HepG2 (cell line): ENCODE data around the gene VSX1. TPM values are rescaled to one million over a fixed set of nuclear protein-coding genes. Genes with fewer than 3 reads are reported as not detected.

ENCODE experiments used
- GFI1 ChIP-seq: sonication (generic); formaldehyde crosslinking; IDR thresholded peaks from 2 replicates; pipeline ENCODE4 v1.5.0; 2020; ENCODE audit warnings: missing genetic modification reagents, mild to moderate bottlenecking, borderline replicate concordance
- MAZ ChIP-seq, 2 experiments: sonication (generic) in 1 of 2; formaldehyde crosslinking in 1 of 2; IDR thresholded peaks; 2 replicates each; pipeline versions ENCODE4 v1.5.0 to v1.6.1; 2012 to 2020; ENCODE audit warnings: low read depth in 2 of 2, mild to moderate bottlenecking in 2 of 2, borderline replicate concordance in 1 of 2, improper control_type of control experiment in 1 of 2, low read length in 1 of 2, missing genetic modification reagents in 1 of 2, moderate library complexity in 1 of 2
- ONECUT2 ChIP-seq: sonication (generic); formaldehyde crosslinking; IDR thresholded peaks from 2 replicates; pipeline ENCODE4 v1.4.0; 2020; ENCODE audit warnings: missing genetic modification reagents
- RAD51 ChIP-seq: fragments of 450-650 bp; IDR thresholded peaks from 2 replicates; pipeline ENCODE4 v1.6.1; 2016; ENCODE audit warnings: borderline replicate concordance
- SOX13 ChIP-seq, 3 experiments: fragments of 450-650 bp in 1 of 3; sonication (generic) in 1 of 3; formaldehyde crosslinking in 1 of 3; IDR thresholded peaks in 2 of 3; conservative IDR thresholded peaks in 1 of 3; 2 replicates each; pipeline versions ENCODE4 v1.5.0 to v1.6.1; 2016 to 2020; ENCODE audit warnings: antibody characterized with exemption in 1 of 3, mild to moderate bottlenecking in 1 of 3, missing compliant biosample characterization in 1 of 3, missing genetic modification reagents in 1 of 3, moderate library complexity in 1 of 3
- TBP ChIP-seq: sonication (generic); formaldehyde crosslinking; IDR thresholded peaks from 2 replicates; pipeline ENCODE4 v1.5.0; 2020; ENCODE audit warnings: missing genetic modification reagents
- TGIF2 ChIP-seq: IDR thresholded peaks from 2 replicates; pipeline ENCODE4 v1.6.1; 2016; ENCODE audit warnings: control low read depth, missing compliant biosample characterization
- XBP1 ChIP-seq: sonication (generic); formaldehyde crosslinking; IDR thresholded peaks from 2 replicates; pipeline ENCODE4 v1.5.0; 2020; ENCODE audit warnings: missing genetic modification reagents
- ZBTB38 ChIP-seq: sonication (generic); formaldehyde crosslinking; IDR thresholded peaks from 2 replicates; pipeline ENCODE4 v1.5.1; 2020; ENCODE audit warnings: mild to moderate bottlenecking, missing genetic modification reagents
- ZBTB43 ChIP-seq: sonication (generic); formaldehyde crosslinking; conservative IDR thresholded peaks from 2 replicates; pipeline ENCODE4 v1.4.0; 2020; ENCODE audit warnings: missing genetic modification reagents
- ZBTB46 ChIP-seq: sonication (generic); formaldehyde crosslinking; IDR thresholded peaks from 2 replicates; pipeline ENCODE4 v1.4.0; 2020; ENCODE audit warnings: mild to moderate bottlenecking, missing genetic modification reagents, borderline replicate concordance
- ZFP37 ChIP-seq: sonication (generic); formaldehyde crosslinking; IDR thresholded peaks from 2 replicates; pipeline ENCODE4 v1.4.0; 2020; ENCODE audit warnings: missing genetic modification reagents, borderline replicate concordance
- ZNF260 ChIP-seq: sonication (generic); formaldehyde crosslinking; IDR thresholded peaks from 2 replicates; pipeline ENCODE4 v1.4.0; 2020; ENCODE audit warnings: missing genetic modification reagents, low read depth, mild to moderate bottlenecking, borderline replicate concordance
- ZNF33B ChIP-seq: sonication (generic); formaldehyde crosslinking; IDR thresholded peaks from 2 replicates; pipeline ENCODE4 v1.5.1; 2020; ENCODE audit warnings: mild to moderate bottlenecking, missing genetic modification reagents
- ZNF343 ChIP-seq: sonication (generic); formaldehyde crosslinking; IDR thresholded peaks from 2 replicates; pipeline ENCODE4 v1.4.0; 2020; ENCODE audit warnings: mild to moderate bottlenecking, missing genetic modification reagents
- ZNF383 ChIP-seq: sonication (generic); formaldehyde crosslinking; IDR thresholded peaks from 2 replicates; pipeline ENCODE4 v1.4.0; 2020; ENCODE audit warnings: missing genetic modification reagents, mild to moderate bottlenecking, borderline replicate concordance
- ZNF446 ChIP-seq: sonication (generic); formaldehyde crosslinking; IDR thresholded peaks from 2 replicates; pipeline ENCODE4 v1.5.0; 2020; ENCODE audit warnings: mild to moderate bottlenecking, missing genetic modification reagents
- ZNF678 ChIP-seq: sonication (generic); formaldehyde crosslinking; IDR thresholded peaks from 2 replicates; pipeline ENCODE4 v1.4.0; 2020; ENCODE audit warnings: mild to moderate bottlenecking, missing genetic modification reagents
- ZNF740 ChIP-seq: sonication (generic); formaldehyde crosslinking; IDR thresholded peaks from 2 replicates; pipeline ENCODE4 v1.4.0; 2020; ENCODE audit warnings: missing genetic modification reagents
- ZNF746 ChIP-seq: sonication (generic); formaldehyde crosslinking; IDR thresholded peaks from 2 replicates; pipeline ENCODE4 v1.8.0; 2022; ENCODE audit warnings: mild to moderate bottlenecking, missing genetic modification reagents
- ZNF772 ChIP-seq: sonication (generic); formaldehyde crosslinking; IDR thresholded peaks from 2 replicates; pipeline ENCODE4 v1.5.0; 2020; ENCODE audit warnings: mild to moderate bottlenecking, missing genetic modification reagents
- ZNF784 ChIP-seq: sonication (generic); formaldehyde crosslinking; IDR thresholded peaks from 2 replicates; pipeline ENCODE4 v1.5.1; 2020; ENCODE audit warnings: missing genetic modification reagents, mild to moderate bottlenecking, borderline replicate concordance
- ZSCAN31 ChIP-seq: sonication (generic); formaldehyde crosslinking; IDR thresholded peaks from 2 replicates; pipeline ENCODE4 v1.5.0; 2020; ENCODE audit warnings: low read depth, mild to moderate bottlenecking, missing genetic modification reagents
- polyA plus RNA-seq, 8 experiments: library from polyadenylated mRNA; depleted of rRNA in 3 of 8; stranded (reverse) in 7 of 8; unstranded in 1 of 8; fragments of >200 nt; fragmentation: Illumina TruSeq in 4 of 8; extraction: Trizol in 4 of 8; gene quantifications; 2 replicates each; pipeline versions ENCODE4 v1.2.1 to v1.2.3, GENCODE V29; 2011 to 2016; ENCODE audit warnings: low read depth in 4 of 8, missing spikeins in 1 of 8, mixed read lengths in 1 of 8; ENCODE audit not compliant: insufficient read depth in 1 of 8
- total RNA-seq, 5 experiments: library from RNA; depleted of rRNA; stranded (reverse); fragments of >200 nt; fragmentation: Illumina TruSeq; extraction: Trizol; gene quantifications; 2 replicates each; pipeline ENCODE4 v1.2.3, GENCODE V29; 2016; ENCODE audit warnings: low read depth in 1 of 5
- TF ChIP-seq, protein P1 (sequence below): sonication (generic); formaldehyde crosslinking; IDR thresholded peaks from 2 replicates; pipeline ENCODE4 v1.5.0; 2020; ENCODE audit warnings: mild to moderate bottlenecking, missing genetic modification reagents

The VSX1 gene
- total and polyA plus RNA-seq, 2 of the 13 experiments (the other 11 are each of a cell fraction or from before 2014, with no cell fraction given) = 0.04 TPM; not detected in 1

DNA sequence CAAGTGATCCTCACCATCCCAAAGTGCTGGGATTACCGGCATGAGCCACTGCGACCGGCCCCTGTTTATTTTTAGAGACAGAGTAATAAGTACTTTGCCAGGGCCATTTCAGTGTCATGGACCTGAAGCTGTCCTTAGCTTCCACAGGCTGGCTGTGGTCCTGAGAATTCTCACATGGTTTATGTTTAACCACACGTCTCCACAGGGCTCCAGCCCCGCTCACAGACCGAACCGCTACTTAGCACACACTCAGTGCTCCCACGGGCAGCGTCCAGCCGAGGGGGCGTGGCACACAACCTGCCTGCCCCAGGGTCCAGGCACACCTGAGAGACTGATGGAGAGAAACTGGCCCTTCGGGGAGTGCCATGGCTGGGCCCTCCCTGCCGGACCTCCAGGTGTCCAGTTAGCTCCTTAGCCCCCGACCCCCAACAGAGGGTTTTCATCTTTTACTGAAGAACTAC is 35.7 kb downstream of the VSX1 start (continued):
- no peak for TF ChIP-seq ZNF343 (CRISPR knock-in tag)
- no peak for TF ChIP-seq ZNF740
- TF ChIP-seq ZNF383 (CRISPR knock-in tag) = no peak
- TF ChIP-seq ZNF446 (CRISPR knock-in tag) = no peak
- TF ChIP-seq RAD51 = no peak
- no peak for TF ChIP-seq ZBTB46 (CRISPR knock-in tag)
- TF ChIP-seq ZNF260 (CRISPR knock-in tag) = no peak
- TF ChIP-seq ZBTB43 (CRISPR knock-in tag) = no peak
- TF ChIP-seq GFI1 (CRISPR knock-in tag) = no peak
- TF ChIP-seq MAZ (IDR thresholded peaks at IDR 0.05; ENCODE audit: borderline replicate concordance, low read depth, low read length) = no peak
- peak; percentile 15; the same call in 1 of the 2 replicates for TF ChIP-seq MAZ (CRISPR knock-in tag; IDR thresholded peaks at IDR 0.05; ENCODE audit: low read depth)
- 0 out of 2 replicates have a peak, but pooled peaks have one; percentile 44 for TF ChIP-seq ZSCAN31
- peak; percentile 76 for TF ChIP-seq ZBTB38 (CRISPR knock-in tag)
- no peak for TF ChIP-seq ZNF678 (CRISPR knock-in tag)
- no peak for TF ChIP-seq ONECUT2 (CRISPR knock-in tag)
- TF ChIP-seq TGIF2 (CRISPR knock-in tag) = no peak
- TF ChIP-seq ZNF772 = 0 out of 2 replicates have a peak, but pooled peaks have one; percentile 32
- TF ChIP-seq ZFP37 (CRISPR knock-in tag) = no peak
- no peak for TF ChIP-seq XBP1 (CRISPR knock-in tag)
- TF ChIP-seq ZNF746 = no peak
- TF ChIP-seq, protein P1, sequence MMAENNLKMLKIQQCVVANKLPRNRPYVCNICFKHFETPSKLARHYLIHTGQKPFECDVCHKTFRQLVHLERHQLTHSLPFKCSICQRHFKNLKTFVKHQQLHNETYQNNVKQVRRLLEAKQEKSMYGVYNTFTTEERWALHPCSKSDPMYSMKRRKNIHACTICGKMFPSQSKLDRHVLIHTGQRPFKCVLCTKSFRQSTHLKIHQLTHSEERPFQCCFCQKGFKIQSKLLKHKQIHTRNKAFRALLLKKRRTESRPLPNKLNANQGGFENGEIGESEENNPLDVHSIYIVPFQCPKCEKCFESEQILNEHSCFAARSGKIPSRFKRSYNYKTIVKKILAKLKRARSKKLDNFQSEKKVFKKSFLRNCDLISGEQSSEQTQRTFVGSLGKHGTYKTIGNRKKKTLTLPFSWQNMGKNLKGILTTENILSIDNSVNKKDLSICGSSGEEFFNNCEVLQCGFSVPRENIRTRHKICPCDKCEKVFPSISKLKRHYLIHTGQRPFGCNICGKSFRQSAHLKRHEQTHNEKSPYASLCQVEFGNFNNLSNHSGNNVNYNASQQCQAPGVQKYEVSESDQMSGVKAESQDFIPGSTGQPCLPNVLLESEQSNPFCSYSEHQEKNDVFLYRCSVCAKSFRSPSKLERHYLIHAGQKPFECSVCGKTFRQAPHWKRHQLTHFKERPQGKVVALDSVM (CRISPR knock-in tag) = no peak
- TF ChIP-seq ZNF784 = no peak
- TF ChIP-seq ZNF33B (CRISPR knock-in tag) = no peak
- TF ChIP-seq TBP (CRISPR knock-in tag) = no peak
- no peak for TF ChIP-seq SOX13 (IDR thresholded peaks at IDR 0.05)
- no peak for TF ChIP-seq SOX13 (CRISPR knock-in tag; conservative IDR thresholded peaks at IDR 0.05 in 1 of 2, IDR thresholded peaks at IDR 0.05 in 1 of 2)
